Left forelimb (tissue), 1 donor: Measurements from ENCODE around the gene GABRG2.
"Not testable (repeated sequence)": the region's sequence is repeated elsewhere in the genome, so short reads cannot be mapped to it uniquely, and the experiment has no call there.

ENCODE experiments used
- DNase-seq: peaks from one replicate; pipeline ENCODE4 v3.0.0-alpha.2; 2018; ENCODE audit warnings: low spot score

Gene GABRG2

DNA sequence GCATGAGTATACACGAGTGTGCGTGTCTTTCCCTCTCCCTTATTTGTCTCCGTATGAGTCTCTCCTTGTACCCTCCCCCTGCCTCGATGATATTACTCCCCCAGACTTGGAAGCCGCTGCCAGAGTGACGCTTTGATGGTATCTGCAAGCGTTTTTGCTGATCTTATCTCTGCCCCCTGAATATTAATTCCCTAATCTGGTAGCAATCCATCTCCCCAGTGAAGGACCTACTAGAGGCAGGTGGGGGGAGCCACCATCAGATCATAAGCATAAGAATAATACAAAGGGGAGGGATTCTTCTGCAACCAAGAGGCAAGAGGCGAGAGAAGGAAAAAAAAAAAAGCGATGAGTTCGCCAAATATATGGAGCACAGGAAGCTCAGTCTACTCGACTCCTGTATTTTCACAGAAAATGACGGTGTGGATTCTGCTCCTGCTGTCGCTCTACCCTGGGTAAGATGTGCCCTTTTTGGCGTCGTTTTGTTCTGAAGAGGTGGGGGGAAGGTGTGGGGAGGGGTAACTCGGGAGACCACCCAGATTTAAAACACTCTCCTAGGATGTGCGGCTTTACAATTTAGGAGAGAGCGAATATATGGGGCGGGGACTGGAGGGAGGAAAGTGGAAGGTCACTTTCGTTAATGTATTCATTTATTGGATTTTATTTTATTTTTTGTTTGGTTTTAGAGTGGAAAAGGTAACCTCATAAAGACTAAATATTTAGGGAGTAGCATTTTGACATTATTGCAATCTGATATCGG, at the start of gene GABRG2:
TSS of gene GABRG2 (plus strand) at position 119 of the 757 bp plus-strand sequence. CDS start at position 346, 227 bp downstream.
- DNase-seq = no peak

DNA sequence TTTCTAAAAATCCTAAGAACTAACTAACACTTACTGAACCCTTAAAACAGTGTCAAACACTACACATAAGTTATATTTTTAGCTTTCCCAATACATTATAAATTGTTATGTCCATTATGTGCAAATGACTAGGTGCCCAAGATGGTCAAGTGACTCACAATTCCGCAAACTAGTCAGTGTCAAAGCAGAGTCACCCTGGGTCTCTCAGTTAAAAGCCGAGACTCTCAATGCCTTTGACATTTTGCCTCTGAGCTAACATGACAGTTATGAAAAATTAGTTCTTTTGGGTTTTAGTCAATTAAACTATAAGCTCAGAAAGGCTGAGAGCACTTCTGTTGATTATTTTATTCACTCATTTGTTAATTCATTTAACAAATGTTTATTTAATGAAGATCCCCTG, 42.3 kb upstream of the GABRG2 start:
- DNase-seq = no peak

GRCh38 chr5:162026803-162027202, 40.8 kb upstream of the GABRG2 start:
- no peak for DNase-seq

DNA sequence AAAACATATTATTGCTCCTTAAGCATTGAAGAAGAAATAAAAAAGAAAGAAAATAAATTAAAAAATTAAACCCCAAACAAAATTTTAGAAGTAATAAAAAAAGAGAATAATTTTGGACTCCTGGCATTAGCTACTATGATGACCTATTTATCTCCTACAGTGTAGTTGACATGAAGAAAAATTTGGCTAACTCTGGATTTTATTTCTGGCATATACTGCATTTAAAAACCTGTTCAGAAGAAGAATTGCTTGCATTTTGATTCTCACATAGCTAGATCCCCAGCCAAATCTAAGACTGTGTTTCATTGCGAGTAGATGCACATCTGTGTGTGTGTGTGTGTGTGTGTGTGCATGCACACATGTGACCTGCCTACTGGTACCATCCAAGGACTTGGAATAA, 30.1 kb upstream of the GABRG2 start:
- DNase-seq = no peak

- DNase-seq = no peak
Observed at GRCh38 chr5:162047279-162047678, 20.3 kb upstream of the GABRG2 start.

- no peak for DNase-seq
Observed at GRCh38 chr5:162052676-162053075, 14.9 kb upstream of the GABRG2 start.

GRCh38 chr5:162055095-162055494, 12.5 kb upstream of the GABRG2 start:
- not testable (repeated sequence) for DNase-seq

- DNase-seq = no peak
Observed at GRCh38 chr5:162067162-162067561, 411 bp upstream of the GABRG2 start.

DNA sequence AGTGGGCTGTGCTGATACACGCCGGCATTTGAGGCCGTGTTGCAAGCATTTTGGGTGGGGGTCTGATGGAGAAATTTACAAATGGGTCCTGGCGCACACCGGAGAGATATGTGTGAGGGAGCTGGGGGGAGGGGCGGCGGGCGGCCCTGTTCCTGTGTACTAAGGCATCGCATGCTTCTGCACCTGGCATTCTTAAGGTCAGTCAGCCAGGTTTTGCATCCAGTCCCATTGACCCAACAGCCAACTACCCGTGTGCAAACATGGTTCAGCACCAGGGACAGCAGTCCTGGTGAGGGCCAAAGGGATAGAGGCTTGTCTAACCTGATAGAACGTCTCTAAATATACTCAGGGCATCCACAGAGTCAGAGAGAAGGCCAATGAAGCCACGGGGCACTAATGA, 839 bp downstream of the GABRG2 start:
- DNase-seq = peak; percentile 64

DNA sequence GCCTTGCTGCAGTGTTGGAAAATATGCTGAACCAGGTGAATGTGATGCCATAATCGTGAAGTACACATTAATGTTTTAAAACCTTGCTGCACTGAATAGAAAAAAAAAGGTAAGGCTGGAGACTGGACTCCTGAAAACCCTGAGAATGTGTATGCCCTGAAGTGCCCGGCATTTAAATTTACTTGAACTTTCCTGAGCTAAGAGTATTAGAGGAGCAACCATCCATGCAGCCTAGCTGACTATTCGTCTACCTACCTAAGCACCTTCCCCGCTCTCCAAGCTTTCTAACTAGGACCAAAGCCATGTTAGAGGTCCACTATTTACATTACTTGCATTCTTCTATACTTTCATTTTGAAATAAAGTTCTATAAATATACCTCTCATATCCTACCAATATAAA, 1.4 kb downstream of the GABRG2 start:
- no peak for DNase-seq

- DNase-seq = no peak
Observed at GRCh38 chr5:162078805-162079204, 11.2 kb downstream of the GABRG2 start.

GRCh38 chr5:162091336-162091735, 23.8 kb downstream of the GABRG2 start:
- no peak for DNase-seq

GRCh38 chr5:162096448-162096847, 28.9 kb downstream of the GABRG2 start:
- no peak for DNase-seq

GRCh38 chr5:162107591-162107990, 40.0 kb downstream of the GABRG2 start:
- no peak for DNase-seq

DNA sequence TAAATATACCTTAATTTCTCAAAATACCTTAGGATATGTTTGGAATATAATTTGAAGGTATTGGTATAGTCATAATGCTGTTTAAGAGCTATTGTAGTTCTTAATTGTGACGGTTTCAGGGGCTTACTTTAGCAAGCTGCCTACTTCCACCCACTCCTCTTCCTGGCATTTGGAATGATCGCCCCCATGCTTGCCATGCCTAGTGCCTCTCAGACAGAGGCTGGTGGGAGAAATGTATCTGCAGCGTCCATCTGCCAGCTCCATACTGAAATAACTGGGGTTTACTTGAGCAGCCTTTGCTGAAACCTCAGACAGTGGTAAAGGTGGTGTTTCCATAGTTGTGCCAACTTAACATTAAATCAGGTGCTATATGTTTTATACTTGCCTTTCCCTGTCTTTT, 52.2 kb downstream of the GABRG2 start:
- DNase-seq = no peak

DNA sequence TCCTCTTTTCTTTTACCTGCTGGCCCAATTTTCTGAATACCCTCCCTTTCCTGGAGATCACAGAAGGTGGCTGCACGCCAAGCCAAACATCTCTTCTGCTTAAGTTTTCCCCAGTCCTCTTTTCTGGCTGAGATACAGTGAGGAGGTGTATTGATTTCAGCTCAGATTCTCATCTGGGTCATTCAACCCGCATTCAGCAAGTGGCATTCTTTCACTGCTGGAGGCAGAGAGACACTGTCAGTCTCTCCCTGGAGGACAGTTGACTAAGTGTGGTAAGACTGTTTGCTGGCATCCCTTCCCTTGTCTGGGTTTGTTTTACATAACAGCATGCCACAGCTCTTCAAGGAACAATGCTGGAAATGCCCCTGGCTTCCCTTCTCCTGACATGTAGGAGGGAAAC, 60.5 kb downstream of the GABRG2 start:
- DNase-seq = no peak

DNA sequence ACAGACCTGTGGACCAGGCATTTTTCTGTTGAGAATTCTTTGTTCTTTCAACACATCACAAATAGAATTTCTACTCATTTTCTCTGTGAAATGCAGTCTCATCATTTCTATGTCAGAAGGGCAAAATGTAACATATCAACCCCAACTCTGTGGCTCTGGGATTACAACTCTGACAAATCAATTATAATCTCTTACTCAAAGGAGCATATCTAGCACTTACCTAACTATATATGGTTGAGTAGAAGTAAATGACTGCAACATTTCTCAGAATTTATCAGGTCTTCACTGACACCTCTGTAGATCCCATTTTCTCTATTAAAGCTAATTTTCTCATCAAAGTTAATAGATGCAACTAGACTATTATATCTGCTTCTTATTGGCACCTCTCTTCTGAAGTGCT, 64.8 kb downstream of the GABRG2 start:
- DNase-seq = no peak

DNA sequence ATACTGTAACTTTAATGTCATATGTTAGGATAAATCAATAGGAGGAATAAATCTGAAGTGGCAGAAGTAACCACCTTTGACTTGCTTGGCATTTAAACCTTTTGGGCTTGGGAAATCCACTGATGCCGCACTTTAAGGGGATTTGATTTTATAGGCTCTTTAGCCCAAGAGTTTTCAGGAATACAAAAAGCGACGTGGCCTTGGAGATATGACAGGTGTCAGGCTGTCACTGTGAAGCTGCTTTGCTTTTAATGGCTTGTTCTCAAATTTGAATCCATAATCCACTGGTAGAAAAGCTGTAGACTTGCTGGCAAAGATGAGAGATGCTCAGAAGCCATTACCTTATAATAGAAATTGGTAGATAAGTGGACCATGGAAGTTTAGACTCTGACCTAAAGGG, 71.6 kb downstream of the GABRG2 start:
- DNase-seq = no peak

GRCh38 chr5:162154242-162154641, 86.7 kb downstream of the GABRG2 start:
- DNase-seq = no peak

DNA sequence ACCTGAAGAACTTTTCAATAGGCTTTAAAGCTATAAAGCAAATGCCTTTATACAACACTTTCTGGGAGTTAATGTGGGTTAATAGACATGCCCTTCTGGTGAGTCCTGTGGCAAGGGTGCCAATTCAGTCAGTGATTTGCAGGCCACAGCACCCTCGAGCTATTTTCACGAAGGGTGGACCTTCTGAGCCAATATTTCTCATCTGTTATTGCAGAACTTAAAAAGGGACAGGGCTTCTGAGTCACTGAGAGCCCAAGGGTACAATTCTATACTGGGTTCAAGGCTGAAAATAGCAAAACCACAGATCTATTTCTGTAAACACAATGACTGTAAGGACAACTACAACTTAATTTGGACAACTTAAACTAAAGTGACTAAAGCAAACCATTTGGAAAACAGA, 92.8 kb downstream of the GABRG2 start:
- DNase-seq = no peak

GRCh38 chr5:162163663-162164062, 96.1 kb downstream of the GABRG2 start:
- no peak for DNase-seq

DNA sequence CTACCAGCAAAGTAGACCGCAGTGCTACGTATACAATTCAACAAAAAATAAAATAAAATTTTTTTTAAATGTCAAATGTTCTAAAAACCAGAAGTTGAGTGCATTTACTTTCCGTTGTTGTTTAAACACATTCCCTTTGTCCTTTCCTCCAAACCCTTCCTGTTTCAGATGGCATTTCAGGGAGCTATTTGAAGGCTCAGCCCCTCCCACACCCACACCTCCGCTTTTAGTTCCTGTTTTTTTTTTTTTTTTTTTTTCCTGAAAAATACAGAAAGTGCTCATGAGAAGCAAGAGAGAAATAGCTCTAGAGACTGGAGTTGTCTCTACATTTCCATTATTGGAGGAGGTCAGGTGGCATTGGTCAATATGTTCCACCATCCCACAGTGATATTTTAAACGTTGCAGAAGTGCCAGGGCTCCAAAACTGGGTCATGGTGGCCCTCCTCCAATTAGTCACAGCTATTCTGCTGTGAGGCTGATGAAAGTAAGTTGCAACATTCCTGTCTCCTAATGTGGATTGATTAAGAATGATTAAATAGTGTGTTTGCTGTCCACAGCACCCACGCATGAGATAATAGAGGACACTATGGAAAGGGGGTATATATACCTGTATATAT, 106.9 kb downstream of the GABRG2 start:
- no peak for DNase-seq

- DNase-seq = no peak
Observed at GRCh38 chr5:162187371-162187770, 119.8 kb downstream of the GABRG2 start.

GRCh38 chr5:162189719-162190118, 122.1 kb downstream of the GABRG2 start:
- DNase-seq = no peak
